CD4-positive, alpha-beta memory T cell (primary cell): Measurements from ENCODE around the gene AHSG. TPM values are rescaled to one million over a fixed set of nuclear protein-coding genes. Genes with fewer than 3 reads are reported as not detected.

Experiments
- CTCF ChIA-PET: fragments of 350-600 bp; sonication (Branson Sonifier 250); formaldehyde crosslinking; loops from one replicate; lab custom pipeline; 2021; ENCODE audit warnings: inconsistent platforms; ENCODE audit not compliant: partially characterized antibody; lab: Charles Lee
- POLR2A ChIA-PET: fragments of 350-600 bp; sonication (Branson Sonifier 250); formaldehyde crosslinking; loops from one replicate; lab custom pipeline; 2021; ENCODE audit not compliant: partially characterized antibody; lab: Charles Lee
- DNase-seq, 5 donors: peaks; one replicate each; pipeline versions ENCODE4 v3.0.0 to v3.0.0-alpha.2; 2020 to 2022; ENCODE audit warnings: mixed read lengths in 1 of 5
- H3K27ac ChIP-seq: one replicate; pipeline ENCODE4 v1.7.0; 2013; ENCODE audit warnings: low read depth, low read length
- H3K27me3 ChIP-seq: 2 replicates; pipeline ENCODE4 v1.7.0; 2013; ENCODE audit warnings: mild to moderate bottlenecking, low read length, moderate library complexity; ENCODE audit not compliant: insufficient read depth
- H3K36me3 ChIP-seq: 2 replicates; pipeline ENCODE4 v1.7.0; 2013; ENCODE audit warnings: mild to moderate bottlenecking, low read length, moderate library complexity; ENCODE audit not compliant: insufficient read depth
- H3K4me1 ChIP-seq: 2 replicates; pipeline ENCODE4 v1.7.0; 2013; ENCODE audit warnings: mild to moderate bottlenecking, low read length, moderate library complexity; ENCODE audit not compliant: insufficient read depth
- H3K4me3 ChIP-seq, 2 donors: one replicate each; pipeline ENCODE4 v1.7.0; 2013; ENCODE audit warnings: low read length in 2 of 2, mild to moderate bottlenecking in 1 of 2
- H3K9me3 ChIP-seq, 2 donors: one replicate each; pipeline ENCODE4 v1.7.0; 2013; ENCODE audit warnings: low read length in 2 of 2, control low read depth in 1 of 2; ENCODE audit not compliant: control insufficient read depth in 1 of 2
- H3K27ac Mint-ChIP-seq, 7 donors: one replicate each; pipeline ENCODE4 v1.8.0; 2020 to 2021; ENCODE audit warnings: mixed read lengths in 7 of 7, mild to moderate bottlenecking in 6 of 7, inconsistent platforms in 3 of 7, moderate library complexity in 3 of 7
- H3K27me3 Mint-ChIP-seq, 2 donors: one replicate each; pipeline ENCODE4 v1.8.0; 2020 to 2021; ENCODE audit warnings: mixed read lengths in 2 of 2
- H3K36me3 Mint-ChIP-seq, 2 donors: one replicate each; pipeline ENCODE4 v1.8.0; 2020 to 2021; ENCODE audit warnings: mixed read lengths in 2 of 2, inconsistent platforms in 1 of 2, mild to moderate bottlenecking in 1 of 2
- H3K4me1 Mint-ChIP-seq, 4 donors: one replicate each; pipeline ENCODE4 v1.8.0; 2020 to 2021; ENCODE audit warnings: mixed read lengths in 4 of 4, mild to moderate bottlenecking in 1 of 4
- H3K4me3 Mint-ChIP-seq, 8 donors: one replicate each; pipeline ENCODE4 v1.8.0; 2020 to 2021; ENCODE audit warnings: mixed read lengths in 8 of 8, mild to moderate bottlenecking in 7 of 8, moderate library complexity in 6 of 8, inconsistent platforms in 3 of 8
- H3K9me3 Mint-ChIP-seq, 8 donors: one replicate each; pipeline ENCODE4 v1.8.0; 2020 to 2021; ENCODE audit warnings: mixed read lengths in 8 of 8, mild to moderate bottlenecking in 5 of 8, inconsistent platforms in 3 of 8, moderate library complexity in 1 of 8
- intact Hi-C: fragments of 100-400 bp; cut with micrococcal nuclease; formaldehyde crosslinking; loops from one replicate; pipeline ENCODE4 v1.15.1; 2023
- polyA plus RNA-seq, 2 donors: library from polyadenylated mRNA; unstranded; fragments of 300-500 nt; fragmentation: Illumina TruSeq; gene quantifications; one replicate each; pipeline ENCODE4 v1.2.3, GENCODE V29; 2021
- total RNA-seq, 2 experiments: library from RNA; stranded (reverse); gene quantifications; one replicate each; pipeline ENCODE4 v1.2.3, GENCODE V29; 2021

AHSG gene
- total and polyA plus RNA-seq, 4 experiments from 2014 or later: not detected

GRCh38 chr3:186637686-186638085, 24.8 kb downstream of the AHSG start:
- H3K27ac Mint-ChIP-seq: no peak overlapping the region
- CTCF ChIA-PET: no interaction called here
- no peak overlapping the region for H3K27ac ChIP-seq
- H3K9me3 ChIP-seq: no peaks in the 10 kb centered on the region
- H3K4me3 Mint-ChIP-seq: no peak overlapping the region
- no peaks in the 10 kb centered on the region for H3K36me3 ChIP-seq
- H3K36me3 Mint-ChIP-seq: no peaks in the 10 kb centered on the region
- H3K4me1 ChIP-seq: no peaks in the 10 kb centered on the region
- H3K27me3 Mint-ChIP-seq: peaks cover 11 to 16% of the 10 kb centered on the region in 2 donors
- DNase-seq: no peak
- no peaks in the 10 kb centered on the region for H3K4me1 Mint-ChIP-seq
- H3K4me3 ChIP-seq: no peak overlapping the region
- POLR2A ChIA-PET: no interaction called here
- H3K27me3 ChIP-seq: no peaks in the 10 kb centered on the region
- intact Hi-C loops: no loop called here
- H3K9me3 Mint-ChIP-seq: no peaks in the 10 kb centered on the region

- DNase-seq: no peak
- intact Hi-C loops: no loop called here
- no peaks in the 10 kb centered on the region for H3K27me3 ChIP-seq
- CTCF ChIA-PET: no interaction called here
- Mint-ChIP-seq H3K4me3 (no peak overlapping the region), H3K27ac (no peak overlapping the region), H3K27me3 (peaks cover 13 to 20% of the 10 kb centered on the region in 2 donors), H3K4me1 (no peaks in the 10 kb centered on the region), H3K36me3 (no peaks in the 10 kb centered on the region), H3K9me3 (no peaks in the 10 kb centered on the region)
- H3K9me3 ChIP-seq: no peaks in the 10 kb centered on the region
- no peaks in the 10 kb centered on the region for H3K36me3 ChIP-seq
- POLR2A ChIA-PET: no interaction called here
- no peak overlapping the region for H3K27ac ChIP-seq
- H3K4me1 ChIP-seq: no peaks in the 10 kb centered on the region
- H3K4me3 ChIP-seq: no peak overlapping the region
These were observed 25.4 kb downstream of the AHSG start for GRCh38 chr3:186638259-186638658.

GRCh38 chr3:186639778-186640472, 27.1 kb downstream of the AHSG start, which contains the start of gene FETUB:
FETUB (plus strand) TSS chr3:186640399; CDS start chr3:186640461, 62 bp downstream.
- ChIA-PET POLR2A (no interaction called here), CTCF (no interaction called here)
- H3K36me3 Mint-ChIP-seq: no peaks in the 10 kb centered on the region
- no peaks in the 10 kb centered on the region for H3K27me3 ChIP-seq
- no peak within 1 kb of the TSS for H3K4me3 ChIP-seq
- H3K4me3 Mint-ChIP-seq: no peak within 1 kb of the TSS
- no peaks in the 10 kb centered on the region for H3K36me3 ChIP-seq
- intact Hi-C loops: no loop called here
- no peaks in the 10 kb centered on the region for H3K9me3 Mint-ChIP-seq
- H3K27ac ChIP-seq: no peak within 1 kb of the TSS
- no peaks in the 10 kb centered on the region for H3K4me1 ChIP-seq
- H3K27me3 Mint-ChIP-seq: peaks cover 16 to 23% of the 10 kb centered on the region in 2 donors
- no peaks in the 10 kb centered on the region for H3K9me3 ChIP-seq
- no peak for DNase-seq
- H3K4me1 Mint-ChIP-seq: no peaks in the 10 kb centered on the region
- H3K27ac Mint-ChIP-seq: no peak within 1 kb of the TSS

- H3K27ac Mint-ChIP-seq: no peak overlapping the region
- POLR2A ChIA-PET: no interaction called here
These were observed 27.6 kb downstream of the AHSG start for GRCh38 chr3:186640473-186640818.

GRCh38 chr3:186640929-186641328, 28.1 kb downstream of the AHSG start:
- Histone ChIP-seq H3K4me1 (no peaks in the 10 kb centered on the region), H3K4me3 (no peak overlapping the region), H3K36me3 (no peaks in the 10 kb centered on the region), H3K9me3 (no peaks in the 10 kb centered on the region), H3K27me3 (no peaks in the 10 kb centered on the region), H3K27ac (no peak overlapping the region)
- intact Hi-C loops: no loop called here
- H3K4me3 Mint-ChIP-seq: no peak overlapping the region
- H3K27ac Mint-ChIP-seq: no peak overlapping the region
- ChIA-PET POLR2A (no interaction called here), CTCF (no interaction called here)
- no peaks in the 10 kb centered on the region for H3K36me3 Mint-ChIP-seq
- no peaks in the 10 kb centered on the region for H3K9me3 Mint-ChIP-seq
- DNase-seq: no peak
- H3K4me1 Mint-ChIP-seq: no peaks in the 10 kb centered on the region
- peaks cover 16 to 22% of the 10 kb centered on the region in 2 donors for H3K27me3 Mint-ChIP-seq

More at GRCh38 chr3:186640473-186640818, 27.6 kb downstream of the AHSG start:
- Histone ChIP-seq H3K9me3 (no peaks in the 10 kb centered on the region), H3K4me3 (no peak overlapping the region), H3K36me3 (no peaks in the 10 kb centered on the region), H3K4me1 (no peaks in the 10 kb centered on the region), H3K27me3 (no peaks in the 10 kb centered on the region), H3K27ac (no peak overlapping the region)
- intact Hi-C loops: no loop called here
- Mint-ChIP-seq H3K4me1 (no peaks in the 10 kb centered on the region), H3K9me3 (no peaks in the 10 kb centered on the region), H3K4me3 (no peak overlapping the region), H3K36me3 (no peaks in the 10 kb centered on the region), H3K27me3 (peaks cover 16 to 24% of the 10 kb centered on the region in 2 donors)
- DNase-seq: no peak
- CTCF ChIA-PET: no interaction called here

- no peak for DNase-seq
- no peak overlapping the region for H3K4me3 Mint-ChIP-seq
- no peaks in the 10 kb centered on the region for H3K9me3 Mint-ChIP-seq
- POLR2A ChIA-PET: no interaction called here
- Histone ChIP-seq H3K27ac (no peak overlapping the region), H3K36me3 (no peaks in the 10 kb centered on the region), H3K4me3 (no peak overlapping the region), H3K27me3 (no peaks in the 10 kb centered on the region), H3K9me3 (no peaks in the 10 kb centered on the region), H3K4me1 (no peaks in the 10 kb centered on the region)
- H3K4me1 Mint-ChIP-seq: no peaks in the 10 kb centered on the region
- intact Hi-C loops: no loop called here
- peaks cover 19 to 20% of the 10 kb centered on the region in 2 donors for H3K27me3 Mint-ChIP-seq
- no peak overlapping the region for H3K27ac Mint-ChIP-seq
- CTCF ChIA-PET: interaction anchor here (1.0 to 1.5 kb wide), 2 partner anchors 8 to 25 kb away, joined by 3 to 6 read pairs; no protein-coding TSS in a partner anchor
- no peaks in the 10 kb centered on the region for H3K36me3 Mint-ChIP-seq
These were observed 29.2 kb downstream of the AHSG start for GRCh38 chr3:186642014-186642413.

GRCh38 chr3:186643493-186643892, 30.6 kb downstream of the AHSG start:
- Mint-ChIP-seq H3K27me3 (peaks cover 18 to 20% of the 10 kb centered on the region in 2 donors), H3K4me3 (no peak overlapping the region), H3K9me3 (no peaks in the 10 kb centered on the region), H3K4me1 (no peaks in the 10 kb centered on the region), H3K36me3 (no peaks in the 10 kb centered on the region), H3K27ac (no peak overlapping the region)
- intact Hi-C loops: no loop called here
- POLR2A ChIA-PET: no interaction called here
- no peak for DNase-seq
- no peaks in the 10 kb centered on the region for H3K27me3 ChIP-seq
- H3K36me3 ChIP-seq: no peaks in the 10 kb centered on the region
- H3K9me3 ChIP-seq: no peaks in the 10 kb centered on the region
- no peaks in the 10 kb centered on the region for H3K4me1 ChIP-seq
- no peak overlapping the region for H3K27ac ChIP-seq
- CTCF ChIA-PET: no interaction called here
- H3K4me3 ChIP-seq: no peak overlapping the region
